K562 (cell line): ENCODE results near the gene FRMD4A. TPM values are rescaled to one million over a fixed set of nuclear protein-coding genes. Genes with fewer than 3 reads are reported as not detected.
A peak's percentile ranks its signal among the peaks of the same experiment; 100 is the strongest.

Experiments
- ATAC-seq: fragments of 200-7000 bp; cut with Tn5 transposase; 3 replicates; pipeline ENCODE4 v1.9.1; 2020; ENCODE audit warnings: moderate library complexity
- BruUV-seq: library from RNA; stranded (reverse); fragments of 400-500 nt; replicated peaks from 2 replicates; lab custom pipeline; 2021; lab: Mats Ljungman, UMichigan
- CTCF ChIA-PET: fragments of 300-600 bp; formaldehyde crosslinking; extraction: SDS; loops from one replicate; lab custom pipeline; 2021; ENCODE audit warnings: low intra/inter-chr PET ratio; lab: Yijun Ruan, JAX
- POLR2A ChIA-PET: fragments of 300-600, 350-650 bp; sonication (Branson Sonifier 250); formaldehyde crosslinking; extraction: SDS; loops from one replicate; lab custom pipeline; 2021; ENCODE audit warnings: antibody characterized with exemption, inconsistent platforms; lab: Yijun Ruan, JAX
- DNase-seq, 4 experiments: peaks; one replicate each; pipeline versions ENCODE4 v3.0.0 to v3.0.0-alpha.2; 2011 to 2018; ENCODE audit warnings: low spot score in 3 of 4, mixed read lengths in 3 of 4; ENCODE audit errors: extremely low read depth in 1 of 4
- FAIRE-seq: peaks from 2 replicates; lab custom pipeline; 2011; peaks lifted over from hg19 to GRCh38; lab: Jason Lieb, UNC
- H2AFZ ChIP-seq: 2 replicates; pipeline ENCODE4 v1.6.0; 2011; ENCODE audit warnings: low read depth, low read length, control low read depth, inconsistent platforms
- H3K27ac ChIP-seq: fragments of 200-600 bp; 3 replicates; pipeline ENCODE4 v1.8.0; 2011; ENCODE audit warnings: low read depth, mild to moderate bottlenecking, control low read depth, inconsistent platforms, low read length, moderate library complexity, mixed read lengths; ENCODE audit errors: extremely low read depth
- H3K27me3 ChIP-seq, 2 experiments: fragments of 300-600 bp in 1 of 2; 2 replicates in 1 of 2; 3 replicates in 1 of 2; pipeline versions ENCODE4 v1.6.0 to v1.8.0; 2011; ENCODE audit warnings: inconsistent platforms in 2 of 2, low read length in 2 of 2, mild to moderate bottlenecking in 1 of 2, mixed read lengths in 1 of 2, moderate library complexity in 1 of 2; ENCODE audit not compliant: control insufficient read depth in 2 of 2, insufficient read depth in 2 of 2
- H3K36me3 ChIP-seq: fragments of 300-600 bp; 3 replicates; pipeline ENCODE4 v1.8.0; 2011; ENCODE audit warnings: mild to moderate bottlenecking, low read length, inconsistent platforms; ENCODE audit not compliant: control insufficient read depth, insufficient read depth
- H3K4me1 ChIP-seq, 2 experiments: fragments of 200-600 bp in 1 of 2; replicated peaks in 1 of 2; 2 replicates in 1 of 2; 3 replicates in 1 of 2; pipeline versions ENCODE4 v1.5.1 to v1.8.0; 2011; ENCODE audit warnings: inconsistent platforms in 2 of 2, low read length in 2 of 2, mild to moderate bottlenecking in 1 of 2, mixed read lengths in 1 of 2, moderate library complexity in 1 of 2; ENCODE audit not compliant: control insufficient read depth in 2 of 2, insufficient read depth in 2 of 2
- H3K4me2 ChIP-seq: 2 replicates; pipeline ENCODE4 v1.6.1; 2011; ENCODE audit warnings: low read length, control low read depth, inconsistent platforms, mixed read lengths; ENCODE audit not compliant: insufficient read depth
- H3K4me3 ChIP-seq: fragments of 200-600 bp; sonication (generic), shearing (Covaris generic); 2 replicates; pipeline ENCODE4 v1.5.1; 2016; ENCODE audit warnings: control low read depth, inconsistent platforms
- H3K79me2 ChIP-seq: fragments of 200-600 bp; 3 replicates; pipeline ENCODE4 v1.8.0; 2011; ENCODE audit warnings: low read length, inconsistent platforms; ENCODE audit not compliant: control insufficient read depth, insufficient read depth
- H3K9ac ChIP-seq, 2 experiments: 2 replicates each; pipeline versions ENCODE4 v1.6.0 to v1.6.1; 2011; ENCODE audit warnings: low read depth in 2 of 2, low read length in 2 of 2, control low read depth in 1 of 2, inconsistent platforms in 1 of 2, mild to moderate bottlenecking in 1 of 2, mixed read lengths in 1 of 2; ENCODE audit not compliant: insufficient read depth in 1 of 2
- H3K9me1 ChIP-seq: one replicate; pipeline ENCODE4 v1.6.0; 2011; ENCODE audit warnings: inconsistent platforms, mild to moderate bottlenecking, low read length, moderate library complexity; ENCODE audit not compliant: control insufficient read depth, insufficient read depth
- H3K9me3 ChIP-seq: replicated peaks from 2 replicates; pipeline ENCODE4 v1.5.1; 2011; ENCODE audit warnings: low read depth, low read length, inconsistent platforms; ENCODE audit not compliant: control insufficient read depth, insufficient read depth
- H4K20me1 ChIP-seq: replicated peaks from 2 replicates; pipeline ENCODE4 v1.6.1; 2011; ENCODE audit warnings: low read length, inconsistent platforms, mixed read lengths; ENCODE audit not compliant: control insufficient read depth, insufficient read depth
- LCOR ChIP-seq: sonication (generic); formaldehyde crosslinking; IDR thresholded peaks from 2 replicates; pipeline ENCODE4 v1.8.0; 2022; ENCODE audit warnings: mild to moderate bottlenecking, missing genetic modification reagents
- MAFG ChIP-seq: fragments of 450-650 bp; conservative IDR thresholded peaks from 2 replicates; pipeline ENCODE4 v1.6.1; 2016; ENCODE audit warnings: missing genetic modification characterization, missing compliant biosample characterization
- NRF1 ChIP-seq, 2 experiments: fragments of 450-650 bp; IDR thresholded peaks in 1 of 2; conservative IDR thresholded peaks in 1 of 2; 2 replicates each; pipeline ENCODE4 v1.6.1; 2014; ENCODE audit warnings: mild to moderate bottlenecking in 2 of 2
- RFX1 ChIP-seq: fragments of 450-650 bp; IDR thresholded peaks from 2 replicates; pipeline ENCODE4 v1.6.1; 2016; ENCODE audit warnings: mild to moderate bottlenecking, moderate library complexity
- STAT5B ChIP-seq: fragments of 250-450 bp; sonication (Bioruptor Pico); IDR thresholded peaks from 2 replicates; pipeline ENCODE4 v1.8.0; 2021; ENCODE audit warnings: mild to moderate bottlenecking, inconsistent platforms
- WGBS: fragments of 100-300 bp; shearing (Covaris generic); methylation state at CpG from one replicate; pipeline ENCODE4 v1.1.6; 2016; ENCODE audit warnings: low coverage, mixed read lengths; ENCODE audit not compliant: insufficient coverage; ENCODE audit errors: missing lambda C conversion rate; 5-methylcytosine and 5-hydroxymethylcytosine counted together
- in situ Hi-C: fragments of 300-500 bp; cut with MboI; formaldehyde crosslinking; loops from 4 replicates; pipeline ENCODE4 v1.15.0; 2018; ENCODE audit warnings: inconsistent platforms, mixed read lengths
- intact Hi-C: fragments of 100-400 bp; cut with micrococcal nuclease; formaldehyde crosslinking; loops from 2 replicates; pipeline ENCODE4 v1.14.2; 2022
- polyA plus RNA-seq, 8 experiments: library from polyadenylated mRNA; depleted of rRNA in 4 of 8; stranded (reverse) in 5 of 8; unstranded in 3 of 8; fragments of >200 nt; fragmentation: Nextera tagmentation in 2 of 8; fragmentation: Illumina TruSeq in 1 of 8; extraction: Ambion mirVana in 2 of 8; extraction: Trizol in 1 of 8; gene quantifications; 2 replicates each; pipeline versions ENCODE4 v1.2.1 to v1.2.3, GENCODE V29; 2011 to 2014; ENCODE audit warnings: inconsistent platforms in 1 of 8, missing spikeins in 1 of 8
- total RNA-seq, 7 experiments: library from RNA; depleted of rRNA in 6 of 7; stranded (reverse); fragments of >200 nt in 6 of 7; fragmentation: Illumina TruSeq in 2 of 7; extraction: Trizol in 2 of 7; gene quantifications; 2 replicates each; pipeline versions ENCODE4 v1.2.1 to v1.2.3, GENCODE V29; 2011 to 2021; ENCODE audit warnings: low replicate concordance in 1 of 7

FRMD4A gene
- total and polyA plus RNA-seq, 9 of the 15 experiments (the other 6 are each of a cell fraction or from before 2014, with no cell fraction given), result 0.80 to 5.2 (median 3.0) TPM

GRCh38 chr10:14125564-14125963 is 205.2 kb downstream of the FRMD4A start:
- intact Hi-C loops, result no loop called here
- no TSS peak for BruUV-seq
- ATAC-seq (no peak), DNase-seq (no peak), FAIRE-seq (no peak)
- WGBS, result 2% methylated on average over 6 of the region's 6 CpGs
- Histone ChIP-seq H2AFZ (no peak overlapping the region), H3K9me1 (no peaks in the 10 kb centered on the region), H3K4me3 (no peak overlapping the region), H3K4me2 (no peak overlapping the region), H3K9me3 (no peaks in the 10 kb centered on the region), H4K20me1 (no peaks in the 10 kb centered on the region), H3K9ac (no peak overlapping the region), H3K79me2 (no peaks in the 10 kb centered on the region), H3K27ac (no peak overlapping the region), H3K27me3 (peaks cover 7 to 14% of the 10 kb centered on the region in 2 experiments; a peak in 3 of 5 replicates)
- CTCF ChIA-PET, result no interaction called here
- in situ Hi-C loops, result no loop called here
- POLR2A ChIA-PET, result interaction anchor here (1.9 kb wide), 1 partner anchor 60 kb away, joined by 5 read pairs; no protein-coding TSS in a partner anchor
- peak; percentile 49 to 61; a peak in 3 of 4 replicates for TF ChIP-seq NRF1 (conservative IDR thresholded peaks at IDR 0.05 in 1 of 2, IDR thresholded peaks at IDR 0.05 in 1 of 2)
- no peak for TF ChIP-seq LCOR (CRISPR knock-in tag)
- TF ChIP-seq, all 486 proteins: peak for 1
- Histone ChIP-seq H3K36me3 (no peaks in the 10 kb centered on the region), H3K4me1 (no peaks in the 10 kb centered on the region)

DNA sequence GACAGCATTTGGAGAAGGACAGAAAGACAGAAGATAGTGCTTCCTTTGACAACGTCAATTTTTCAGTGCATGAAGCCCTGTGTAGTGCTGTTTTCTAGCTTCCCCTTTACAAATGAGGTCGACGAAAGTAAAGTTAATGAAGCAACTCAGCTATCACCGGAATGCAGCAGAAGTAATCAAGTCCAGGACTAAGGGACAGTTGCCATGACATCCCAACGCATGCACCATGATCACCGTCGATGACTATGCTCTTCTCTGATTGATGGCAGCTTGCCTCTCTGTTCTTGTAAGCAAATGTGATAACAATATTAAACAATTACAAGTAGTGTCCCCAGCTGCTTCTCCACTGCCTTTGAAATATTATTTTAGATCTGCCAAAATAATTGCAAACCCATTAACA is 205.8 kb downstream of the FRMD4A start:
- Histone ChIP-seq H3K27me3 (peaks cover 4 to 13% of the 10 kb centered on the region in 2 experiments; a peak in 3 of 5 replicates), H3K9me3 (no peaks in the 10 kb centered on the region), H3K4me3 (no peak overlapping the region), H3K9me1 (no peaks in the 10 kb centered on the region), H2AFZ (no peak overlapping the region), H4K20me1 (no peaks in the 10 kb centered on the region), H3K36me3 (no peaks in the 10 kb centered on the region), H3K4me2 (no peak overlapping the region), H3K27ac (no peak overlapping the region), H3K9ac (no peak overlapping the region), H3K79me2 (no peaks in the 10 kb centered on the region), H3K4me1 (no peaks in the 10 kb centered on the region)
- BruUV-seq, result no TSS peak
- CTCF ChIA-PET, result no interaction called here
- intact Hi-C loops, result no loop called here
- POLR2A ChIA-PET, result interaction anchor here (1.9 kb wide), 1 partner anchor 61 kb away, joined by 5 read pairs; no protein-coding TSS in a partner anchor
- in situ Hi-C loops, result no loop called here
- ATAC-seq (no peak), DNase-seq (no peak), FAIRE-seq (no peak)
- 0% methylated on average over 7 of the region's 7 CpGs for WGBS
- TF ChIP-seq MAFG (tag), result 0 out of 2 replicates have a peak, but pooled peaks have one; percentile 18
- TF ChIP-seq STAT5B, result no peak
- peak; percentile 37; the same call in 1 of the 2 replicates for TF ChIP-seq RFX1
